Astrocyte of the spinal cord (primary cell): Measurements from ENCODE around the gene PLXNB1.

Source experiments
- DNase-seq: peaks from one replicate; pipeline ENCODE4 v3.0.0; 2011; ENCODE audit warnings: low read depth, low spot score
- H3K4me3 ChIP-seq: 2 replicates; pipeline ENCODE4 v1.5.1; 2011; ENCODE audit warnings: low read depth, mild to moderate bottlenecking, low read length, moderate library complexity
- CTCF ChIP-seq: IDR thresholded peaks from 2 replicates; pipeline ENCODE4 v1.5.1; 2012; ENCODE audit warnings: low read depth, mild to moderate bottlenecking, low read length, inconsistent platforms
- in situ Hi-C: cut with HindIII; loops from 2 replicates; pipeline ENCODE4 v1.10.0; 2017; ENCODE audit warnings: low sequenced_read_pairs

Gene PLXNB1

GRCh38 chr3:48397767-48398681, 31.9 kb downstream of the PLXNB1 start:
- H3K4me3 ChIP-seq = no peak overlapping the region
- in situ Hi-C loops = no loop called here
- DNase-seq = no peak
- TF ChIP-seq CTCF = no peak

- DNase-seq = no peak
- in situ Hi-C loops = no loop called here
- TF ChIP-seq CTCF = no peak
- no peak overlapping the region for H3K4me3 ChIP-seq
These were observed 34.2 kb downstream of the PLXNB1 start for GRCh38 chr3:48395714-48396113.

- in situ Hi-C loops = no loop called here
- DNase-seq = no peak
- TF ChIP-seq CTCF = no peak
- no peak overlapping the region for H3K4me3 ChIP-seq
These were observed 35.5 kb downstream of the PLXNB1 start for GRCh38 chr3:48394391-48394790.

DNA sequence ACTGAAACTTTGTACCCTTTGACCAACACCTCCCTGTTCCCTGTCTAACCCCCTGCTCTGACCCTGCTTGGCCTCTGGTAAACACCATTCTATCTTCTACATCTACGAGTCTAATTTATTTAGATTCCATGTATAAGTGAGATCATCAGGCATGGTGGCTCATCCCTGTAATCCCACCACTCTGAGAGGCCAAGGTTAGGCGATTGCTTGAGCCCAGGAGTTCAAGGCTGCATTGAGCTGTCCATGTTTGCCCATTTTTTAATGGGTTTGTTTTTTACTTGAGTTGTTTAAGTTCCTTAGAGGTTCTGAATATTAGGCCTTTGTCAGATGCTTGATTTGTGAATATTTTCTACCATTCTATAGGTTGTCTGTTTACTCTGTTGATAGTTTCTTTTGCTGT, 40.9 kb downstream of the PLXNB1 start:
- H3K4me3 ChIP-seq = no peak overlapping the region
- DNase-seq = no peak
- TF ChIP-seq CTCF = no peak
- in situ Hi-C loops = no loop called here

GRCh38 chr3:48387634-48388033, 42.3 kb downstream of the PLXNB1 start:
- DNase-seq = no peak
- no peak for TF ChIP-seq CTCF
- in situ Hi-C loops = no loop called here
- no peak overlapping the region for H3K4me3 ChIP-seq

- no peak for DNase-seq
- H3K4me3 ChIP-seq = no peak overlapping the region
- no peak for TF ChIP-seq CTCF
- in situ Hi-C loops = no loop called here
These were observed 56.9 kb downstream of the PLXNB1 start for GRCh38 chr3:48372862-48373435.
